Fibroblast of the aortic adventitia (primary cell): ENCODE measurements around the gene SETD9. TPM values are rescaled to one million over a fixed set of nuclear protein-coding genes. Genes with fewer than 3 reads are reported as not detected.

Experiments used
- DNase-seq: peaks from one replicate; pipeline ENCODE4 v3.0.0-alpha.2; 2010; ENCODE audit warnings: low read depth
- H3K4me3 ChIP-seq: 2 replicates; pipeline ENCODE4 v1.5.1; 2011; ENCODE audit warnings: low read depth, mild to moderate bottlenecking, control low read depth, low read length, moderate library complexity
- CTCF ChIP-seq: IDR thresholded peaks from 2 replicates; pipeline ENCODE4 v1.5.1; 2011; ENCODE audit warnings: mild to moderate bottlenecking, low read length, control low read depth, inconsistent platforms; ENCODE audit not compliant: insufficient read depth
- total RNA-seq: library from RNA; depleted of rRNA; stranded (reverse); fragments of >200 nt; gene quantifications from 2 replicates; pipeline ENCODE4 v1.2.3, GENCODE V29; 2012; ENCODE audit warnings: low replicate concordance

SETD9 gene
- total RNA-seq, 1 donor, result 10.6 TPM

DNA sequence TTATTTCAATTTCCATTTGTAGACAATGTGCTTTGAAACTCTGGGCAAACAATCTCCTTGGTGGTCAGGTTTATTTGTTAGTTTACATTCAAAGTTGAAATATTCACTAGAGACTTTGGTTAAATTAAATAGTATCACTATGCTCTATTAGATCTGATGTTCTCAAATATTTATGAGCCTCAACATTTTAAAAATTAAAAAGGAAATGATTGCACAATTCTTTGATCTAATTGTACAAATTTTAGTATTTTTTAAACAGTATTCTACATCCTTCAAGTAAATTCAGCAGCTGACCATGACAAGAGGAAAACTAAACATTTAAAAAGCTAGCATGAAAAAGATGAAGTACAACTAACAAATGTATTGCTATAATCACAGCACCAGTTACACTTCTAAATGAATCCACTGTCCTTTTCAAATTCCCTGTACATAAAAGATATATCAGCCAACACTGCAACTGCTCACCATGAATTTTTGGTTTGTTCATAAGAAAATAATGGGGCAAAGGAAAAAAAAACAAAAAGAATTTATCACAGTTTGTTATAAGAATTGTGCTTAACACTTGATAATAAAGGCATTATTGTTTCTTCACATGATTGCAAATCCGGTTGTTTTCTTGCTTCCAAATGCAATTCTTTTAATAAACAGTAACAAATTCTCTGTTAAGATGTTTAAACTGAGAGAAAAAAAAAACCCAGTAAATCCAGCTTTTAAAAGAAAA is 10.7 kb downstream of the SETD9 start:
- no peak for DNase-seq
- no peak for TF ChIP-seq CTCF
- no peak overlapping the region for H3K4me3 ChIP-seq

- no peak for DNase-seq
- no peak for TF ChIP-seq CTCF
- no peak overlapping the region for H3K4me3 ChIP-seq
Measured at GRCh38 chr5:56922922-56923321, 13.5 kb downstream of the SETD9 start.

- DNase-seq, result no peak
- no peak overlapping the region for H3K4me3 ChIP-seq
- TF ChIP-seq CTCF, result no peak
Measured at GRCh38 chr5:56934325-56934724, 24.9 kb downstream of the SETD9 start.

- no peak overlapping the region for H3K4me3 ChIP-seq
- no peak for TF ChIP-seq CTCF
- DNase-seq, result no peak
Measured at GRCh38 chr5:56938858-56939257, 29.5 kb downstream of the SETD9 start.

DNA sequence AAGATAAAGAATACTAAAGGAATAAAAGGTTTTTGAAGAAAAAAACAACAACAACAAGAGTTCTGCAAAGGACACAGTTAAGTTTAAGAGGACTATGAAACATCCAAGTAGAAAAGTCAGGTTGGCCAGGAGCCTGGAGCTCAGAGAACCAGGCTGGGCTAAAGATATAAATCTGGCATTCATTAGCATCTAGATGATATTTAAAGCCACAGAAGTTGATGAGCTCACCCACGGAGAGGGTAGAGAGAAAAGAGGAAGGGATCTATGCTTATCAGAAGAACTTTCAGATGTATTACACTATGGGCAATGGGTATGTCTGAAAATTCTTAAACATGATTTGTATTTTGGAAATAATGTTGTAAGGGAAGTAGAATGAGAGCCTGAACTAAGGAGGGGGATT is 32.6 kb downstream of the SETD9 start:
- peak; percentile 70 for DNase-seq
- no peak for TF ChIP-seq CTCF
- no peak overlapping the region for H3K4me3 ChIP-seq

DNA sequence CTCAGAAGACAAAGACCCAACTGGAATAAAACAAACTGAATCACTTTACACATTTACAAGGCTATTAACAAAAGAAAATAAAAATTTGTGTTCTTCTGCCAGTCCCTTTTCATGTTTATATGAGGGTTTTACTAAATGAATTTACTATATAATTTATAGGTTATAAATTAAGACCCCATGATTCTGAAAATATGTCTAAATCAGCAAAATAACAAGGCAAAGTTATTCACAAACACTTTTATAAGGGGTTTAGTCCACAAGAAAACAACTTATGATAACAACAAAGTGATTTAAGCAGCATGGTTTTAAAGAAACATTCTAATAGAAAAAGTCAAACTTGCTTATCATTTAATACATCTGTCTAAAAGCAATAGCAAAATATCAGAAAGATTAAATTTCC is 37.7 kb downstream of the SETD9 start:
- TF ChIP-seq CTCF, result no peak
- H3K4me3 ChIP-seq, result no peak overlapping the region
- DNase-seq, result no peak

GRCh38 chr5:56950626-56951125 is 41.3 kb downstream of the SETD9 start:
- H3K4me3 ChIP-seq, result peak overlapping the region; percentile 82
- peak; percentile 76 for DNase-seq
- no peak for TF ChIP-seq CTCF
